GM21737 (cell line): ENCODE measurements around the gene ATRX.
A peak's percentile ranks its signal among the peaks of the same experiment; 100 is the strongest.
"Not testable (repeated sequence)": the region's sequence is repeated elsewhere in the genome, so short reads cannot be mapped to it uniquely, and the experiment has no call there.

Source experiments
- ATAC-seq: cut with Tn5 transposase; IDR thresholded peaks from one replicate; pipeline ENCODE4 v1.9.1; 2021; ENCODE audit warnings: mild to moderate bottlenecking, moderate library complexity; ENCODE audit not compliant: unreplicated experiment

ATRX gene, protein sequence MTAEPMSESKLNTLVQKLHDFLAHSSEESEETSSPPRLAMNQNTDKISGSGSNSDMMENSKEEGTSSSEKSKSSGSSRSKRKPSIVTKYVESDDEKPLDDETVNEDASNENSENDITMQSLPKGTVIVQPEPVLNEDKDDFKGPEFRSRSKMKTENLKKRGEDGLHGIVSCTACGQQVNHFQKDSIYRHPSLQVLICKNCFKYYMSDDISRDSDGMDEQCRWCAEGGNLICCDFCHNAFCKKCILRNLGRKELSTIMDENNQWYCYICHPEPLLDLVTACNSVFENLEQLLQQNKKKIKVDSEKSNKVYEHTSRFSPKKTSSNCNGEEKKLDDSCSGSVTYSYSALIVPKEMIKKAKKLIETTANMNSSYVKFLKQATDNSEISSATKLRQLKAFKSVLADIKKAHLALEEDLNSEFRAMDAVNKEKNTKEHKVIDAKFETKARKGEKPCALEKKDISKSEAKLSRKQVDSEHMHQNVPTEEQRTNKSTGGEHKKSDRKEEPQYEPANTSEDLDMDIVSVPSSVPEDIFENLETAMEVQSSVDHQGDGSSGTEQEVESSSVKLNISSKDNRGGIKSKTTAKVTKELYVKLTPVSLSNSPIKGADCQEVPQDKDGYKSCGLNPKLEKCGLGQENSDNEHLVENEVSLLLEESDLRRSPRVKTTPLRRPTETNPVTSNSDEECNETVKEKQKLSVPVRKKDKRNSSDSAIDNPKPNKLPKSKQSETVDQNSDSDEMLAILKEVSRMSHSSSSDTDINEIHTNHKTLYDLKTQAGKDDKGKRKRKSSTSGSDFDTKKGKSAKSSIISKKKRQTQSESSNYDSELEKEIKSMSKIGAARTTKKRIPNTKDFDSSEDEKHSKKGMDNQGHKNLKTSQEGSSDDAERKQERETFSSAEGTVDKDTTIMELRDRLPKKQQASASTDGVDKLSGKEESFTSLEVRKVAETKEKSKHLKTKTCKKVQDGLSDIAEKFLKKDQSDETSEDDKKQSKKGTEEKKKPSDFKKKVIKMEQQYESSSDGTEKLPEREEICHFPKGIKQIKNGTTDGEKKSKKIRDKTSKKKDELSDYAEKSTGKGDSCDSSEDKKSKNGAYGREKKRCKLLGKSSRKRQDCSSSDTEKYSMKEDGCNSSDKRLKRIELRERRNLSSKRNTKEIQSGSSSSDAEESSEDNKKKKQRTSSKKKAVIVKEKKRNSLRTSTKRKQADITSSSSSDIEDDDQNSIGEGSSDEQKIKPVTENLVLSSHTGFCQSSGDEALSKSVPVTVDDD (N-terminal part only)

DNA sequence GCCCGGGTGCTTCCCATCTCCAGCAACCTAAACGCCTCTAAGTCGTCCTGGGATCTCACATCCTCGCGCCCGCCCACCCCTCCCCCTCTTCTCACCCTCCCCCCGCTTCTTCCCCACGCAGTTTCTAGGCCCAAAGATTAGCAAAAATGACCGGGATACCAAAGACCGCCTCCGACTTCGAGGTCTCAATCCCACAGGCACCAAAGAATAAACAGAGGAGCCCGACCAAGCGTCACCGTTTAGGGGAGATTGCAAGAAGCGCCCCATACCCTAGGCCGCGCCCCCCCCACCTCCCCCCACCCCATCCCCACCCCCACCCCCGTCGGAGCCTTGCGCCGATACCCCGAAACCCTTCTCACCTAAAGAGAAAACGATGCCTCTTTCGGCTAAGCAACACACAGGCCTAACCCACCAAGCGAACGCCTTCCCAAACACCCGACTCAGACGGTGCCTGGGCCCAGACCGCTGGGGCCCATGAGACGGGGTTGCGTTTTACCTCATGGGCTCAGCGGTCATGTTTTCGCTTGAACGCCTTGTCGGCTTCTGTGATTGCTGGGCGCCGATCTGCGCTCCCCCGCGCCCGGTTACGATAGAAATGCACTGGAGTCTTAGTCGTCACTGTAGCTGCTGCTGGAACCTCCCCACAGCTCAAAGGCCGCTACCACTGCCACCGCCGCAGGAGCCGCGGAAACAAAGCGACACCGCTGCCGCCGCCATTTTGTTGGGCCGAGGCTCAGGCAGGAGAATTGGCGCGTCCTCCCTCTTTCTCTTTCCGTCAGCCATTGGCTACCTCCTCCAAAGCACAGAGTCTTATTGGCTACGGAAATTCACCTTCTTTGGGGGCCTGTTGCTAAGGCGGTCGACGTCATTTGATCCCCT is at the start of gene ATRX:
ATRX (minus strand) TSS at position 731 of the 879 bp plus-strand sequence; CDS start at position 516, 215 bp downstream.
- peak; percentile 93 for ATAC-seq

DNA sequence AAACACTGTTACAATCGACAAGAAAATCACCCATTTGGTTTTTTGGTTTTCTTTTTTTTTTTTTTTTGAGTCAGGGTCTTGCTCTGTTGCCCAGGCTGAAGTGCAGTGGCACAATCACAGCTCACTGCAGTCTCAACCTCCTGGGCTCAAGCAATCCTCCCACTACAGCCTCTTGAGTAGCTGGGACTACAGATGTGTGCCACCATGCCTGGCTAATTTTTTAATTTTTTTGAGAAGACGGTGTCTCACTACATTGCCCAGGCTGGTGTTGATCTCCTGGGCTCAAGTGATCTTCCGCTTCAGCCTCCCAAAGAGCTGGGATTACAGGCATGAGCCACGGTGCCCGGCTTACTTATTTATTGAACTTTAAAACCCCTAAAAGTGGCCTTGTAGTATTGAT is 45.5 kb upstream of the ATRX start:
- ATAC-seq = not testable (repeated sequence)

DNA sequence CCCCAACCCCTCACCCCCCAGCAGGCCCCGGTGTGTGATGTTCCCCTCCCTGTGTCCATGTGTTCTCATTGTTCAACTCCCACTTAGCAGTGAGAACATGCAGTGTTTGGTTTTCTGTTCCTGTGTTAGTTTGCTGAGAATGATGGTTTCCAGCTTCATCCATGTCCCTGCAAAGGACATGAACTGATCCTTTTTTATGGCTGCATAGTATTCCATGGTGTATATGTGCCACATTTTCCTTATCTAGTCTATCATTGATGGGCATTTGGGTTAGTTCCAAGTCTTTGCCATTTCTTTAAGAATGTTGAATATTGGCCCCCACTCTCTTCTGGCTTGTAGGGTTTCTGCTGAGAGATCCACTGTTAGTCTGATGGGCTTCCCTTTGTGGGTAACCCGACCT is 36.0 kb upstream of the ATRX start:
- not testable (repeated sequence) for ATAC-seq

DNA sequence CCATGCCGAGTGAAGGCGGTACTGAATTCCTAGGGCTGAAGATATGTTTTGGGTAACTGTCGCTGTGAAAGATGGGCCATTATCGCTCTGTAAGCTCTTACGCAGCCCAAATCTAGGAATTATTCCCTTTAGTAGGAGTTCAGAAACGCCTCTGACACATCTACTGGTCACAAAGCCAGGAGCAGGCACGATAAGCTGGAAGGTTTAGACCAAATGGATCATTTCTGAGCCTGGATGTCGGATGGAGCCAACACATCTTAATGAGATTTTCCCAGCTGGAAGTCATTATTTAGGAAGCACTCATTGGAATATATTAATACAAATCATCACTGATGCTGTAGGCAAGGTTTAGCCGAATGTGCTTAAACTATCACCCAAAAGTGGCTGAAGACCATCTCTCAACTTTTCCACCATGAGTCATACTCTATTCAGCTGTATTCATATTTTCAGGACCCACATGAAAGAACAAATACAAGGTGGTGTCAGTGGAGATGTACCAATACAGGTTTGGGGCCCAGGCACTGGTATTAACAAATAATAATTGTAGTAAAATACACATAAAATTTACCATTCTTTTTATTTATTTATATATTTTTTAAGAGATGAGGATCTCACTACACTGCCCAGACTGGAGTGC is 34.2 kb upstream of the ATRX start:
- no peak for ATAC-seq

DNA sequence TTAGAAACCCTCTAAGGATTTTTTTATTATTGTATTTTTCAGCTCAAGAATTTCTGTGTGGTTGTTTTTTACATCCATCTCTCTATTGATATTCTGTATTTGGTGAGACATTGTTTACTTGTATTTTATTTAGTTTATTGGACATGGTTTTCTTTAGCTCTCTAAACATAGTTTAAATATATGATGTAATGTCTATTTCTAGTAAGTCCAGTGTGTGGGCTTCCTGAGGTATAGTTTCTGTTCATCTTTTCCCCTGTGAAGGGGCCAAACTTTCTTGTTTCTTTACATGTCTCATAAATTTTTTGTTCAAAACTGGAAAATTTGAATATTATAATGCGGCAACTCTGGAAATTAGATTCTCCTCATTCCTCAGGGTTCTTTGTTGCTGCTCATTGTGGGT is 28.2 kb upstream of the ATRX start:
- ATAC-seq = no peak

DNA sequence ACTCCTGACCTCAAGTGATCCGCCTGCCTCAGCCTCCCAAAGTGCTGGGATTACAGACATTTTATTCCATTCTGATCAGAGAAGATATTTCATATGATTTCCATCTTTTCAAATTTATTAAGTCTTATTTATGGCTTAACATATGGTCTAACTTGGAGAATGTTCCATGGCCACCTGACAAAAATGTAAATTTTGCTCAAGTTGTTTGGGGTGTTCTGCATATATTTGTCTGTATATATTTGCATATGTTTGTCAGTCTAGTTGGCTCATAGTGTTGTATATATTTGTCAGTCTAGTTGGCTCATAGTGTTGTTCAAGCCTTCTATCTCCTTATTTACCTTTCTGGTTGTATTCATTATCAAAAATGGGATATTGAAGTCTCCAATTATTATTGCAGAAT is 16.2 kb upstream of the ATRX start:
- no peak for ATAC-seq

DNA sequence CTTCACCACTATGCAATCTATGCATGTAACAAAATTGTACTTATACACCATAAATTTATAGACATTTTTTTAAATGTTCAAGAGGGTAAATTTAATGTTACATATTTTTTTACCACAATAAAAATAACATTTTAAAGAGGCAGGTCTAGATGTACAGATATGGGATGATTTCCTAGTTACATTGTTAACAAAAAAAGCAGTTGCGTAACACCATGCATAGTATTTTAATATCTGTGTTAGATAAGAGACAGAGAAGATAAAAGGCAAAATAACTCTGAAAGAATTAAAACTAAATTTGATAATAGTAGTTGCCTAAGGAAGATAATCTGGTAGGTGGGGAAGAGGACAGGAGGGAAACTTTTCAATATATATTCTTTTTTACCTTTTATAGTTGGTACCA is 9.1 kb upstream of the ATRX start:
- ATAC-seq = no peak

DNA sequence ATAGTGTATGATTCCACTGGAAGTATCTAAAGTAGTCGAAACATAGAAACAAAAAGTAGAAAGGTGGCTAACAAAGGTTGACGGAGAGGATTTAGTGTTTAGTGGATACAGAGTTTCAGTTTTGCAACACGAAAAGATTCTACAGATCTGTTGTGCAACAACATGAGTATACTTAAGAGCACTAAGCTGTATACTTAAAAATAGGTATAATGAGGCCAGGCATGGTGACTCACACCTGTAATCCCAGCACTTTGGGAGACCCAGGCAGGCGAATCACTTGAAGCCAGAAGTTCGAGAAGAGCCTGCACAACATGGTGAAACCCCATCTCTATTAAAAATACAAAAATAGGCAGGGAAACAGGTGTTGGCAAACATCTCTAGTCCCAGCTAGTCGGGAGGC is 7.9 kb upstream of the ATRX start:
- ATAC-seq = no peak

DNA sequence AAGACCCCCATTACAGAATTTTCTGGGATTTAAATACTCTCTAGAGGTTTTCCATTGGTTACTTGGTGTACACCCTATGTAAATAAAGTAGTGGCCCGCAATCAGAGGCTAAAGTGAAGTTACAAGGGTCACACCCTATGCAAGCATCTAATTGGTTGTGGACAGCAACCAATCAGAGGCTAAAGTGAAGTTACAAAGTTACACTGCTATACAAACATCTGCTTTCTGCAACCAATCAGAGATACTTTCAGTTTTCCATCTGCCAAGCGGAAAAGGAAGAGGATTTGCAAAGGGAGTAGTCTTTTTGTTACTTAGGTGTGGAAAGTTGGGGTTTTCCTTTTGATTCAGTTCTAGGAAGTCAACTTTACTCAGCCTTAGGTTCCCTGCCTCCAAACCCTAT is 2.0 kb upstream of the ATRX start:
- no peak for ATAC-seq

DNA sequence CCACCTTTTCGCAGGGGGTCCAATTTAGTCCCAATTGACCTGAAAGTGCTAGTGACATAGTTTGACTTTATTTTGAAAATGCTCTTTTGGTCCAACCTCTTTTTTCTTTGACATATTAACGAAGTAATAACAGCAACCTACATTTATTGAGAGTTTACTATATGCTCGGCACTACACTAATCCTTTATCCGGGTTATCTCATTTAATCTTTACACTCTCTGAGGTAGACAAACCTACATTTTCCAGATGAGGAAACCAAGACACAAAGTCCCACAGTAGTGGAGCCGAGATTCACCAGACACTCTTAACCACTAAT is 307 bp upstream of the ATRX start:
- no peak for ATAC-seq

DNA sequence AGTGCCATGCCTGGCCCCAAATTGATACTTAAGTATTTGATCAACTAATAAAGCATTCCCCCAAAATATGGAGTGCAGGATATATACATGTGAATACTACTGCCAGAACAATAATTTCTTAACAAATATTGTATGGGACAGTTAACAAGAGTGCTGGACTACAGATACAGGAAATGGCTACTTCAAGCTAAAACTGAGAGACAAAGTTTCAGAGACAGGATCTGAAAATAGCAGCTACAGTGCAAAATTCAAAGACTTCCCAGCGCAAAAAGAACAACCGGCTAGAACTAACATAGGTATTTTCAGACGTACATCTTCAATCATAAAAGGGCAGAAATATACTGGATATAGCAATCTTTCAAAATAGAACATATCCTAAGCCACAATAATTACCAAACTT is 6.3 kb downstream of the ATRX start:
- no peak for ATAC-seq

DNA sequence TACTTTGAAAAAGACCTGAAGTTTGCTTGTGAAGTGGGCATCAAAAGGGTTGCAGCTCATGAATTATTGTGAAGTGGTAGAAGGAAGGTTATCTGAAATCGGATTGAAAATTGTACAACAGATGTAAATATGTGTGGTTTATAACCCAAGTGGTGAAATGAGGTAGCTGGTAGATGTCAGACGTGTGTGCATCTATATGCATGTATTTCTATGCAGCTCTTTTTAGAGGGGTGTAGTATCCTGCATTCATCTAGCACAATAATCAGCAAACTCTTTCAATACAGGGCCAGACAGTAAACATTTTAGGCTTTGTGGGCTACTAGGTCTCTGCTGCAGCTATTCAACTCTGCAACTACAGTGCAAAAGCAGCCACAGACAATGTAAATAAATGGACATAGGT is 9.4 kb downstream of the ATRX start:
- no peak for ATAC-seq

DNA sequence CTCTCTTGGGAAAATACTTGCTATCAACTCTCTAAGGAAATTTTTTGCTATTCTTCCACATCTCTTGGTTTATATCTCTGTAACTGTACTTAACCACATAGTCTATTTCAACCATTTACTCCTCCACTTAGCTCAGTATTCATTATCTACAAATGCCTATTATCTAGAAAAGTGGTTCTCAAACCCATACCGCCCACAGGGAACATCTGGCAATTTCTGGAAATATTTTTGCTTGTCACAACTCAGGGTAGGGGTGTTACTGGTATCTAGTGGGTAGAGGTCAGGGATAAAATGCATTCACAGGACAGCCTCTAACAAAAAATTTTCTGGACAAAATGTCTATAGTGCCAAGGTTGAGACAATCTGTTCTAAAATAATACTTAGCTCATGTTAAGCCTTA is 14.4 kb downstream of the ATRX start:
- ATAC-seq = no peak

DNA sequence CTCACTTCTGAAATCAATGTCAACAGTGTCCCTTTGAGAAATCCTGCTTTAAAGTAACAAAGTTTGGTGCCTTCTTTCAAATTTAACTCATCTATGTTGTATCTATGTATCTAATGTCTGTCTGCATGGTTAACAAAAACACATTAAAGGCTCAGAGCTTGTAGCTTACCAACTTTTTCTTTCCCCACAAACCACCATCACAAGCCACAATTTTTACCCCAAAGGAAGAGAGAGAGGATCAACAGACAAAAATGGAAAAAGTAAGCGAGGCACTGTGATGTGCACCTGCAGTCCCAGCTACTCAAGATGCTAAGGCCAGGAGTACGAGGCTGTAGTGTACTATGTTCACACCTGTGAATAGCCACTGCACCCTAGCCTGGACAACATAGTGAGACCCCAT is 17.2 kb downstream of the ATRX start:
- no peak for ATAC-seq

DNA sequence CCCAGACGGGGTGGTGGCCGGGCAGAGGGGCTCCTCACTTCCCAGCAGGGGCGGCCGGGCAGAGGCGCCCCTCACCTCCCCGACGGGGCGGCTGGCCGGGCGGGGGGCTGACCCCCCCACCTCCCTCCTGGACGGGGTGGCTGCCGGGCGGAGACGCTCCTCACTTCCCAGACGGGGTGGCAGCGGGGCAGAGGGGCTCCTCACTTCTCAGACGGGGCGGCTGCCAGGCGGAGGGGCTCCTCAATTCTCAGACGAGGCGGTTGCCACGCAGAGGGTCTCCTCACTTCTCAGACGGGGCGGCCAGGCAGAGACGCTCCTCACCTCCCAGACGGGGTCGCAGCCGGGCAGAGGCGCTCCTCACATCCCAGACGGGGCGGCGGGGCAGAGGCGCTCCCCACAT is 19.8 kb downstream of the ATRX start:
- ATAC-seq = not testable (repeated sequence)

DNA sequence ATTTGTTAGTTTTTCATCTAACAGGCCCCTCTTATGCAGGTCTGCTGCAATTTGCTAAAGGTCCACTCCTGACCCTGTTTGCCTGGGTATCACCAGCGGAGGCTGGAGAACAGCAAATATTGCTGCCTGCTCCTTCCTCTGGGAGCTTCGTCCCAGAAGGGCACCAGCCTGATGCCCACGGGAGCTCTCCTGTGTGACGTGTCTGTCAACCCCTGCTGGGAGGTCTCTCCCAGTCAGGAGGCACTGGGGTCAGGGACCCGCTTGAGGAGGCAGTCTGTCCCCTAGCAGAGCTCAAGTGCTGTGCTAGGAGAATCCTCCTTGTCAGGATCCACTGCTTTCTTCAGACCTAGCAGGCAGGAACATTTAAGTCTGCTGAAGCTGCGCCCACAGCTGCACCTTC is 30.5 kb downstream of the ATRX start:
- no peak for ATAC-seq

DNA sequence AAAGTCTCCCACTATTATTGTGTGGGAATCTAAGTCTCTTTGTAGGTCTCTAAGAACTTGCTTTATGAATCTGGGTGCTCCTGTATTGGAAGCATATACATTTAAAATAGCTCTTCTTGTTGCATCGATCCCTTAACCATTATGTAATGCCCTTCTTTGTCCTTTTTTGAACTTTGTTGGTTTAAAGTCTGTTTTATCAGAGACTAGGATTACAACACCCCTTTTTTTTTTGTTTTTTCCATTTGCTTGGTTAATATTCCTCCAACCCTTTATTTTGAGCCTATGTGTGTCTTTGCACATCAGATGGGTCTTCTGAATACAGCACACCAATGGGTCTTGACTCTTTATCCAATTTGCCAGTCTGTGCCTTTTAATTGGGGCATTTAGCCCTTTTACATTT is 32.1 kb downstream of the ATRX start:
- not testable (repeated sequence) for ATAC-seq

DNA sequence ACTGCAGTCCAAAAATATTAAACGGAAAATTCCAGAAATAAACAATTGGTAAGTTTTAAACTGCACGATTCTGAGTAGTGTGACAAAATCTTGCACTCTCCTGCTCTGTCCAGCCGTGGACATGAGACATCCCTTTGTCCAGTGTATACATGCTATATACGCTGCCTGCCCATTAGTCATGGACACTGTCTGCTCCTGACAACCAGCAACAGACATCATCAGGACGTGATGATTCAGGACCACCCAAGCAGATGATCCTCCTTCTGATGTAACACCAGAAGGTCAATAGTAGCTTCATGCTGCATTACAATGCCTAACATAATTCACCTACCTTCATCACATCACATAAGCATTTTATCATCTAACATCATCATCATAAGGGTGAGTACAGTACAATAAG is 36.3 kb downstream of the ATRX start:
- no peak for ATAC-seq

DNA sequence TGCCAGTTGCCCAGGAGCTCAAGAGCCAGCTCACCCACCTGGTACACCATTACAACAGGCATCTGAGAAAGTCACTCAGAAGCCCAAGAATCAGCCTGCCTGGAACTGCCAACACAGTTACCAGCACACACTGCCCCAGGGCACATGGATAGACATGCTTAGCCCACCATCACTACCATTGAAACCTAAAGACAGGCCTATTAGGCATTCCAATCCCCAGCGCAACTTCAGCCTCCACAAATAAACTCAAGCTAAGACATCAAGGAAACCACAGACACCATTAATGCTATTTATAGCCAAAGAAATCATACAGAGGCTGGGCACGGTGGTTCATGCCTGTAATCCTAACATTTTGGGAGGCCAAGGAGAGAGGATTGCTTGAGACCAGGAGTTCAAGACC is 42.3 kb downstream of the ATRX start:
- ATAC-seq = no peak
